K562 (cell line): ENCODE measurements around the gene GPR142. TPM values are rescaled to one million over a fixed set of nuclear protein-coding genes. Genes with fewer than 3 reads are reported as not detected.
A peak's percentile ranks its signal among the peaks of the same experiment; 100 is the strongest.

Experiments
- BACH1 ChIP-seq: fragments of 200-800 bp; sonication (Bioruptor generic); IDR thresholded peaks from 2 replicates; pipeline ENCODE4 v1.6.1; 2016; ENCODE audit warnings: missing genetic modification characterization, missing compliant biosample characterization
- HDAC2 ChIP-seq: fragments of 450-650 bp; IDR thresholded peaks from 2 replicates; pipeline ENCODE4 v1.6.1; 2016; ENCODE audit warnings: mild to moderate bottlenecking
- HMGN3 ChIP-seq: IDR thresholded peaks from 2 replicates; pipeline ENCODE4 v1.6.1; 2011; ENCODE audit warnings: borderline replicate concordance, low read depth, mild to moderate bottlenecking, mixed read lengths, low read length; ENCODE audit not compliant: insufficient read length; ENCODE audit errors: extremely low read depth
- NONO ChIP-seq, 2 experiments: fragments of 200-400 bp in 1 of 2; fragments of 450-650 bp in 1 of 2; formaldehyde crosslinking in 1 of 2; IDR thresholded peaks; 2 replicates each; pipeline ENCODE4 v1.6.1; 2017; ENCODE audit warnings: low read depth in 2 of 2, mild to moderate bottlenecking in 2 of 2, moderate library complexity in 2 of 2, low read length in 1 of 2
- PCBP1 ChIP-seq: fragments of 200-400 bp; formaldehyde crosslinking; IDR thresholded peaks from 2 replicates; pipeline ENCODE4 v1.6.1; 2018; ENCODE audit warnings: mild to moderate bottlenecking, low read depth, low read length; ENCODE audit not compliant: poor library complexity, severe bottlenecking
- SREBF1 ChIP-seq: fragments of 150-350 bp; IDR thresholded peaks from 2 replicates; pipeline ENCODE4 v1.6.1; 2014; ENCODE audit warnings: antibody characterized with exemption, low read depth, low read length, borderline replicate concordance
- ZNF282 ChIP-seq: sonication (generic); formaldehyde crosslinking; IDR thresholded peaks from 2 replicates; pipeline ENCODE4 v1.8.1; 2023; ENCODE audit warnings: missing genetic modification reagents
- ZNF3 ChIP-seq: fragments of 250-450 bp; sonication (Bioruptor Pico); IDR thresholded peaks from 2 replicates; pipeline ENCODE4 v1.5.0; 2021; ENCODE audit warnings: mild to moderate bottlenecking, moderate library complexity
- ZNF384 ChIP-seq: IDR thresholded peaks from 2 replicates; pipeline ENCODE4 v1.6.1; 2012; ENCODE audit warnings: low read depth, low read length, improper control_type of control experiment
- ZNF561 ChIP-seq: fragments of 450-650 bp; formaldehyde crosslinking; conservative IDR thresholded peaks from 2 replicates; pipeline ENCODE4 v1.4.0; 2020; ENCODE audit warnings: mild to moderate bottlenecking, moderate library complexity
- polyA plus RNA-seq, 8 experiments: library from polyadenylated mRNA; depleted of rRNA in 4 of 8; stranded (reverse) in 5 of 8; unstranded in 3 of 8; fragments of >200 nt; fragmentation: Nextera tagmentation in 2 of 8; fragmentation: Illumina TruSeq in 1 of 8; extraction: Ambion mirVana in 2 of 8; extraction: Trizol in 1 of 8; gene quantifications; 2 replicates each; pipeline versions ENCODE4 v1.2.1 to v1.2.3, GENCODE V29; 2011 to 2014; ENCODE audit warnings: inconsistent platforms in 1 of 8, missing spikeins in 1 of 8
- total RNA-seq, 7 experiments: library from RNA; depleted of rRNA in 6 of 7; stranded (reverse); fragments of >200 nt in 6 of 7; fragmentation: Illumina TruSeq in 2 of 7; extraction: Trizol in 2 of 7; gene quantifications; 2 replicates each; pipeline versions ENCODE4 v1.2.1 to v1.2.3, GENCODE V29; 2011 to 2021; ENCODE audit warnings: low replicate concordance in 1 of 7
- TF ChIP-seq, protein P1 (sequence below): fragments of 450-650 bp; IDR thresholded peaks from 2 replicates; pipeline ENCODE4 v1.6.1; 2016; ENCODE audit warnings: mild to moderate bottlenecking, moderate library complexity
- TF ChIP-seq, protein P2 (sequence below): fragments of 450-650 bp; IDR thresholded peaks from 2 replicates; pipeline ENCODE4 v1.6.1; 2016; ENCODE audit warnings: missing biosample characterization, missing genetic modification characterization
- TF ChIP-seq, protein P3 (sequence below): fragments of 450-650 bp; formaldehyde crosslinking; IDR thresholded peaks from 2 replicates; pipeline ENCODE4 v1.4.0; 2022; ENCODE audit warnings: mild to moderate bottlenecking, moderate library complexity
- TF ChIP-seq, protein P4 (sequence below): IDR thresholded peaks from 3 replicates; pipeline ENCODE4 v1.6.1; 2011; ENCODE audit warnings: borderline replicate concordance, mild to moderate bottlenecking; ENCODE audit not compliant: insufficient read length, insufficient read depth

The GPR142 gene
- total and polyA plus RNA-seq, 9 of the 15 experiments (the other 6 are each of a cell fraction or from before 2014, with no cell fraction given): not detected

DNA sequence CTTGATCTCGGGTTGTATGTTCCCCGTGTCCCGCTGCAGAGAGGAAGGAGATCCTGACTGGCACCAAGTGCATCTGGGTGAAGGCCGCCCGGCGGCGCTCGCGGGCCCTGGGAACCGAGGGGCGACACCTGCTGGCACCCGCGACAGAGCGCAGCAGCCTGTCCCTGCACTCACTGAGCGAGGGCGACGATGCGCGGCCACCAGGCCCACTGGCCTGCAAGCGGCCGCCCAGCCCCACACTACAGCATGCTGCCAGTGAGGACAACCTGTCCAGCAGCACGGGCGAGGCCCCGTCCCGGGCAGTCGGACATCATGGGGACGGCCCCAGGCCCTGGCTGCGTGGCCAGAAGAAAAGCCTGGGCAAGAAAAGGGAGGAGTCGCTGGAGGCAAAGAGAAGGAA, 13.2 kb upstream of the GPR142 start (continued):
- TF ChIP-seq, protein P1, sequence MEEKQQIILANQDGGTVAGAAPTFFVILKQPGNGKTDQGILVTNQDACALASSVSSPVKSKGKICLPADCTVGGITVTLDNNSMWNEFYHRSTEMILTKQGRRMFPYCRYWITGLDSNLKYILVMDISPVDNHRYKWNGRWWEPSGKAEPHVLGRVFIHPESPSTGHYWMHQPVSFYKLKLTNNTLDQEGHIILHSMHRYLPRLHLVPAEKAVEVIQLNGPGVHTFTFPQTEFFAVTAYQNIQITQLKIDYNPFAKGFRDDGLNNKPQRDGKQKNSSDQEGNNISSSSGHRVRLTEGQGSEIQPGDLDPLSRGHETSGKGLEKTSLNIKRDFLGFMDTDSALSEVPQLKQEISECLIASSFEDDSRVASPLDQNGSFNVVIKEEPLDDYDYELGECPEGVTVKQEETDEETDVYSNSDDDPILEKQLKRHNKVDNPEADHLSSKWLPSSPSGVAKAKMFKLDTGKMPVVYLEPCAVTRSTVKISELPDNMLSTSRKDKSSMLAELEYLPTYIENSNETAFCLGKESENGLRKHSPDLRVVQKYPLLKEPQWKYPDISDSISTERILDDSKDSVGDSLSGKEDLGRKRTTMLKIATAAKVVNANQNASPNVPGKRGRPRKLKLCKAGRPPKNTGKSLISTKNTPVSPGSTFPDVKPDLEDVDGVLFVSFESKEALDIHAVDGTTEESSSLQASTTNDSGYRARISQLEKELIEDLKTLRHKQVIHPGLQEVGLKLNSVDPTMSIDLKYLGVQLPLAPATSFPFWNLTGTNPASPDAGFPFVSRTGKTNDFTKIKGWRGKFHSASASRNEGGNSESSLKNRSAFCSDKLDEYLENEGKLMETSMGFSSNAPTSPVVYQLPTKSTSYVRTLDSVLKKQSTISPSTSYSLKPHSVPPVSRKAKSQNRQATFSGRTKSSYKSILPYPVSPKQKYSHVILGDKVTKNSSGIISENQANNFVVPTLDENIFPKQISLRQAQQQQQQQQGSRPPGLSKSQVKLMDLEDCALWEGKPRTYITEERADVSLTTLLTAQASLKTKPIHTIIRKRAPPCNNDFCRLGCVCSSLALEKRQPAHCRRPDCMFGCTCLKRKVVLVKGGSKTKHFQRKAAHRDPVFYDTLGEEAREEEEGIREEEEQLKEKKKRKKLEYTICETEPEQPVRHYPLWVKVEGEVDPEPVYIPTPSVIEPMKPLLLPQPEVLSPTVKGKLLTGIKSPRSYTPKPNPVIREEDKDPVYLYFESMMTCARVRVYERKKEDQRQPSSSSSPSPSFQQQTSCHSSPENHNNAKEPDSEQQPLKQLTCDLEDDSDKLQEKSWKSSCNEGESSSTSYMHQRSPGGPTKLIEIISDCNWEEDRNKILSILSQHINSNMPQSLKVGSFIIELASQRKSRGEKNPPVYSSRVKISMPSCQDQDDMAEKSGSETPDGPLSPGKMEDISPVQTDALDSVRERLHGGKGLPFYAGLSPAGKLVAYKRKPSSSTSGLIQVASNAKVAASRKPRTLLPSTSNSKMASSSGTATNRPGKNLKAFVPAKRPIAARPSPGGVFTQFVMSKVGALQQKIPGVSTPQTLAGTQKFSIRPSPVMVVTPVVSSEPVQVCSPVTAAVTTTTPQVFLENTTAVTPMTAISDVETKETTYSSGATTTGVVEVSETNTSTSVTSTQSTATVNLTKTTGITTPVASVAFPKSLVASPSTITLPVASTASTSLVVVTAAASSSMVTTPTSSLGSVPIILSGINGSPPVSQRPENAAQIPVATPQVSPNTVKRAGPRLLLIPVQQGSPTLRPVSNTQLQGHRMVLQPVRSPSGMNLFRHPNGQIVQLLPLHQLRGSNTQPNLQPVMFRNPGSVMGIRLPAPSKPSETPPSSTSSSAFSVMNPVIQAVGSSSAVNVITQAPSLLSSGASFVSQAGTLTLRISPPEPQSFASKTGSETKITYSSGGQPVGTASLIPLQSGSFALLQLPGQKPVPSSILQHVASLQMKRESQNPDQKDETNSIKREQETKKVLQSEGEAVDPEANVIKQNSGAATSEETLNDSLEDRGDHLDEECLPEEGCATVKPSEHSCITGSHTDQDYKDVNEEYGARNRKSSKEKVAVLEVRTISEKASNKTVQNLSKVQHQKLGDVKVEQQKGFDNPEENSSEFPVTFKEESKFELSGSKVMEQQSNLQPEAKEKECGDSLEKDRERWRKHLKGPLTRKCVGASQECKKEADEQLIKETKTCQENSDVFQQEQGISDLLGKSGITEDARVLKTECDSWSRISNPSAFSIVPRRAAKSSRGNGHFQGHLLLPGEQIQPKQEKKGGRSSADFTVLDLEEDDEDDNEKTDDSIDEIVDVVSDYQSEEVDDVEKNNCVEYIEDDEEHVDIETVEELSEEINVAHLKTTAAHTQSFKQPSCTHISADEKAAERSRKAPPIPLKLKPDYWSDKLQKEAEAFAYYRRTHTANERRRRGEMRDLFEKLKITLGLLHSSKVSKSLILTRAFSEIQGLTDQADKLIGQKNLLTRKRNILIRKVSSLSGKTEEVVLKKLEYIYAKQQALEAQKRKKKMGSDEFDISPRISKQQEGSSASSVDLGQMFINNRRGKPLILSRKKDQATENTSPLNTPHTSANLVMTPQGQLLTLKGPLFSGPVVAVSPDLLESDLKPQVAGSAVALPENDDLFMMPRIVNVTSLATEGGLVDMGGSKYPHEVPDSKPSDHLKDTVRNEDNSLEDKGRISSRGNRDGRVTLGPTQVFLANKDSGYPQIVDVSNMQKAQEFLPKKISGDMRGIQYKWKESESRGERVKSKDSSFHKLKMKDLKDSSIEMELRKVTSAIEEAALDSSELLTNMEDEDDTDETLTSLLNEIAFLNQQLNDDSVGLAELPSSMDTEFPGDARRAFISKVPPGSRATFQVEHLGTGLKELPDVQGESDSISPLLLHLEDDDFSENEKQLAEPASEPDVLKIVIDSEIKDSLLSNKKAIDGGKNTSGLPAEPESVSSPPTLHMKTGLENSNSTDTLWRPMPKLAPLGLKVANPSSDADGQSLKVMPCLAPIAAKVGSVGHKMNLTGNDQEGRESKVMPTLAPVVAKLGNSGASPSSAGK: no peak
- TF ChIP-seq, protein P2, sequence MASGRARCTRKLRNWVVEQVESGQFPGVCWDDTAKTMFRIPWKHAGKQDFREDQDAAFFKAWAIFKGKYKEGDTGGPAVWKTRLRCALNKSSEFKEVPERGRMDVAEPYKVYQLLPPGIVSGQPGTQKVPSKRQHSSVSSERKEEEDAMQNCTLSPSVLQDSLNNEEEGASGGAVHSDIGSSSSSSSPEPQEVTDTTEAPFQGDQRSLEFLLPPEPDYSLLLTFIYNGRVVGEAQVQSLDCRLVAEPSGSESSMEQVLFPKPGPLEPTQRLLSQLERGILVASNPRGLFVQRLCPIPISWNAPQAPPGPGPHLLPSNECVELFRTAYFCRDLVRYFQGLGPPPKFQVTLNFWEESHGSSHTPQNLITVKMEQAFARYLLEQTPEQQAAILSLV: no peak
- TF ChIP-seq, protein P3, sequence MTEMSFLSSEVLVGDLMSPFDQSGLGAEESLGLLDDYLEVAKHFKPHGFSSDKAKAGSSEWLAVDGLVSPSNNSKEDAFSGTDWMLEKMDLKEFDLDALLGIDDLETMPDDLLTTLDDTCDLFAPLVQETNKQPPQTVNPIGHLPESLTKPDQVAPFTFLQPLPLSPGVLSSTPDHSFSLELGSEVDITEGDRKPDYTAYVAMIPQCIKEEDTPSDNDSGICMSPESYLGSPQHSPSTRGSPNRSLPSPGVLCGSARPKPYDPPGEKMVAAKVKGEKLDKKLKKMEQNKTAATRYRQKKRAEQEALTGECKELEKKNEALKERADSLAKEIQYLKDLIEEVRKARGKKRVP (CRISPR knock-in tag): no peak
- no peak for TF ChIP-seq BACH1 (tag)
- no peak for TF ChIP-seq SREBF1
- no peak for TF ChIP-seq PCBP1
- TF ChIP-seq ZNF3 (CRISPR knock-in tag): no peak
- no peak for TF ChIP-seq ZNF282 (CRISPR knock-in tag)
- no peak for TF ChIP-seq HMGN3
- 0 out of 4 replicates have a peak, but pooled peaks of 1 of the 2 experiments have one; percentile 21 for TF ChIP-seq NONO (IDR thresholded peaks at IDR 0.05; ENCODE audit: low read depth in 2 of 2, low read length in 1 of 2)
- no peak for TF ChIP-seq ZNF384
- TF ChIP-seq, protein P4, sequence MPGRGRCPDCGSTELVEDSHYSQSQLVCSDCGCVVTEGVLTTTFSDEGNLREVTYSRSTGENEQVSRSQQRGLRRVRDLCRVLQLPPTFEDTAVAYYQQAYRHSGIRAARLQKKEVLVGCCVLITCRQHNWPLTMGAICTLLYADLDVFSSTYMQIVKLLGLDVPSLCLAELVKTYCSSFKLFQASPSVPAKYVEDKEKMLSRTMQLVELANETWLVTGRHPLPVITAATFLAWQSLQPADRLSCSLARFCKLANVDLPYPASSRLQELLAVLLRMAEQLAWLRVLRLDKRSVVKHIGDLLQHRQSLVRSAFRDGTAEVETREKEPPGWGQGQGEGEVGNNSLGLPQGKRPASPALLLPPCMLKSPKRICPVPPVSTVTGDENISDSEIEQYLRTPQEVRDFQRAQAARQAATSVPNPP: no peak
- TF ChIP-seq HDAC2: no peak
- no peak for TF ChIP-seq ZNF561 (CRISPR knock-in tag)
